Trophoblast cell (in vitro differentiated cells and primary cell): ENCODE data around the gene GSC2.

Experiments used
- DNase-seq, 2 donors: peaks; one replicate each; pipeline ENCODE4 v3.0.0-alpha.2; 2016
- H2AFZ ChIP-seq: 2 replicates; pipeline ENCODE4 v1.6.1; 2013; ENCODE audit warnings: low read length, moderate library complexity, mild to moderate bottlenecking; ENCODE audit not compliant: insufficient read depth, poor library complexity
- H2AK5ac ChIP-seq: 2 replicates; pipeline ENCODE4 v1.6.1; 2013; ENCODE audit warnings: mild to moderate bottlenecking, low read length
- H2BK120ac ChIP-seq: 2 replicates; pipeline ENCODE4 v1.6.1; 2013; ENCODE audit warnings: low read length, mild to moderate bottlenecking, moderate library complexity; ENCODE audit not compliant: insufficient read depth, poor library complexity
- H2BK12ac ChIP-seq: 2 replicates; pipeline ENCODE4 v1.6.1; 2013; ENCODE audit warnings: mild to moderate bottlenecking, low read length, moderate library complexity
- H2BK5ac ChIP-seq: 2 replicates; pipeline ENCODE4 v1.6.1; 2013; ENCODE audit warnings: low read length, low read depth, moderate library complexity, mild to moderate bottlenecking; ENCODE audit not compliant: poor library complexity
- H3K14ac ChIP-seq: 2 replicates; pipeline ENCODE4 v1.6.1; 2013; ENCODE audit warnings: mild to moderate bottlenecking, low read length
- H3K18ac ChIP-seq: 2 replicates; pipeline ENCODE4 v1.6.1; 2013; ENCODE audit warnings: mild to moderate bottlenecking, low read length
- H3K23ac ChIP-seq: 2 replicates; pipeline ENCODE4 v1.6.1; 2013; ENCODE audit warnings: low read length
- H3K27ac ChIP-seq: 2 replicates; pipeline ENCODE4 v1.5.1; 2013; ENCODE audit warnings: low read depth, mild to moderate bottlenecking, inconsistent platforms, low read length, moderate library complexity
- H3K27me3 ChIP-seq: 2 replicates; pipeline ENCODE4 v1.6.1; 2013; ENCODE audit warnings: inconsistent platforms, mild to moderate bottlenecking, low read length, moderate library complexity; ENCODE audit not compliant: insufficient read depth
- H3K36me3 ChIP-seq, 2 experiments: 1 replicate in 1 of 2; 2 replicates in 1 of 2; pipeline ENCODE4 v1.6.1; 2013; ENCODE audit warnings: low read length in 2 of 2, mild to moderate bottlenecking in 2 of 2, moderate library complexity in 1 of 2; ENCODE audit not compliant: insufficient read depth in 2 of 2, control insufficient read depth in 1 of 2
- H3K4ac ChIP-seq: 2 replicates; pipeline ENCODE4 v1.6.1; 2013; ENCODE audit warnings: low read depth, mild to moderate bottlenecking, low read length, moderate library complexity
- H3K4me1 ChIP-seq, 2 experiments: 1 replicate in 1 of 2; 2 replicates in 1 of 2; pipeline ENCODE4 v1.6.1; 2013; ENCODE audit warnings: low read length in 2 of 2, mild to moderate bottlenecking in 2 of 2, moderate library complexity in 1 of 2; ENCODE audit not compliant: insufficient read depth in 2 of 2, control insufficient read depth in 1 of 2
- H3K4me2 ChIP-seq: 2 replicates; pipeline ENCODE4 v1.6.1; 2013; ENCODE audit warnings: inconsistent platforms, mild to moderate bottlenecking, low read length, moderate library complexity
- H3K4me3 ChIP-seq: 2 replicates; pipeline ENCODE4 v1.5.1; 2013; ENCODE audit warnings: mild to moderate bottlenecking, low read depth, low read length, inconsistent platforms
- H3K79me1 ChIP-seq: one replicate; pipeline ENCODE4 v1.6.1; 2013; ENCODE audit warnings: low read length
- H3K79me2 ChIP-seq: 2 replicates; pipeline ENCODE4 v1.6.1; 2013; ENCODE audit warnings: low read length, mild to moderate bottlenecking; ENCODE audit not compliant: control insufficient read depth, insufficient read depth, poor library complexity
- H3K9ac ChIP-seq: 2 replicates; pipeline ENCODE4 v1.6.1; 2013; ENCODE audit warnings: mild to moderate bottlenecking, low read length
- H3K9me3 ChIP-seq: 2 replicates; pipeline ENCODE4 v1.6.1; 2013; ENCODE audit warnings: low read depth, mild to moderate bottlenecking, control low read depth, inconsistent platforms, low read length; ENCODE audit not compliant: insufficient read depth
- H4K12ac ChIP-seq: 2 replicates; pipeline ENCODE4 v1.6.1; 2013; ENCODE audit warnings: low read depth, mild to moderate bottlenecking, low read length, moderate library complexity
- H4K8ac ChIP-seq: 2 replicates; pipeline ENCODE4 v1.6.1; 2013; ENCODE audit warnings: low read depth, mild to moderate bottlenecking, low read length, moderate library complexity
- H4K91ac ChIP-seq: one replicate; pipeline ENCODE4 v1.6.1; 2013; ENCODE audit warnings: low read depth, mild to moderate bottlenecking, low read length, moderate library complexity
- WGBS: extraction: QIAGEN DNeasy Blood & Tissue Kit; methylation state at CpG from one replicate; pipeline ENCODE4 v1.1.7; 2013; ENCODE audit warnings: missing lambda C conversion rate; ENCODE audit not compliant: insufficient read length, insufficient coverage; ENCODE audit errors: extremely low coverage; 5-methylcytosine and 5-hydroxymethylcytosine counted together

GSC2 gene

GRCh38 chr22:19103880-19104821 lies 45.9 kb downstream of the GSC2 start:
- no peak overlapping the region for H4K91ac ChIP-seq
- no peak overlapping the region for H3K4me3 ChIP-seq
- no peak overlapping the region for H2BK12ac ChIP-seq
- no peak for DNase-seq
- H3K79me2 ChIP-seq: peaks cover 11% of the 10 kb centered on the region
- no peak overlapping the region for H3K23ac ChIP-seq
- no CpG with 5 or more reads among the region's 5 CpGs for WGBS
- H3K9ac ChIP-seq: no peak overlapping the region
- no peak overlapping the region for H3K14ac ChIP-seq
- H3K4me2 ChIP-seq: no peak overlapping the region
- no peak overlapping the region for H2AFZ ChIP-seq
- no peak overlapping the region for H4K12ac ChIP-seq
- peak overlapping the region; percentile 52 for H3K4ac ChIP-seq
- H3K36me3 ChIP-seq: peaks cover 0 to 2% of the 10 kb centered on the region in 2 experiments
- no peak overlapping the region for H2AK5ac ChIP-seq
- H2BK120ac ChIP-seq: no peak overlapping the region
- no peaks in the 10 kb centered on the region for H3K79me1 ChIP-seq
- no peak overlapping the region for H2BK5ac ChIP-seq
- no peaks in the 10 kb centered on the region for H3K9me3 ChIP-seq
- H3K4me1 ChIP-seq: no peaks in the 10 kb centered on the region
- no peak overlapping the region for H3K27ac ChIP-seq
- no peak overlapping the region for H4K8ac ChIP-seq
- no peaks in the 10 kb centered on the region for H3K27me3 ChIP-seq
- H3K18ac ChIP-seq: no peak overlapping the region

GRCh38 chr22:19098157-19098556 lies 51.9 kb downstream of the GSC2 start:
- Histone ChIP-seq H2BK12ac (no peak overlapping the region), H2AFZ (no peak overlapping the region), H3K4me2 (no peak overlapping the region), H3K79me2 (peaks cover 2% of the 10 kb centered on the region), H3K4me1 (no peaks in the 10 kb centered on the region), H2AK5ac (no peak overlapping the region), H4K12ac (no peak overlapping the region), H3K9ac (no peak overlapping the region), H2BK120ac (no peak overlapping the region), H3K14ac (no peak overlapping the region), H3K23ac (no peak overlapping the region), H3K27ac (no peak overlapping the region), H4K8ac (no peak overlapping the region), H3K4ac (peak overlapping the region; percentile 23), H3K4me3 (no peak overlapping the region), H3K36me3 (peaks cover 0 to 6% of the 10 kb centered on the region in 2 experiments), H3K18ac (peak overlapping the region; percentile 79), H3K27me3 (no peaks in the 10 kb centered on the region), H2BK5ac (no peak overlapping the region), H3K79me1 (no peaks in the 10 kb centered on the region), H4K91ac (no peak overlapping the region), H3K9me3 (no peaks in the 10 kb centered on the region)
- no CpG with 5 or more reads among the region's 4 CpGs for WGBS
- no peak for DNase-seq

- Histone ChIP-seq H2BK120ac (no peak overlapping the region), H3K18ac (no peak overlapping the region)
- WGBS: no CpG with 5 or more reads among the region's 3 CpGs
These were observed 52.6 kb downstream of the GSC2 start for GRCh38 chr22:19097518-19097917.

More at GRCh38 chr22:19097518-19097917, 52.6 kb downstream of the GSC2 start:
- Histone ChIP-seq H3K14ac (no peak overlapping the region), H3K27me3 (no peaks in the 10 kb centered on the region), H3K4ac (peak overlapping the region; percentile 33), H3K9ac (no peak overlapping the region), H2BK12ac (no peak overlapping the region), H3K36me3 (peaks cover 0 to 6% of the 10 kb centered on the region in 2 experiments), H3K4me2 (no peak overlapping the region), H4K12ac (no peak overlapping the region), H3K23ac (no peak overlapping the region), H2AK5ac (no peak overlapping the region), H4K91ac (no peak overlapping the region), H3K79me2 (peaks cover 2% of the 10 kb centered on the region), H3K79me1 (no peaks in the 10 kb centered on the region), H3K27ac (no peak overlapping the region), H4K8ac (no peak overlapping the region), H3K9me3 (no peaks in the 10 kb centered on the region), H2AFZ (no peak overlapping the region), H3K4me1 (no peaks in the 10 kb centered on the region), H2BK5ac (no peak overlapping the region), H3K4me3 (no peak overlapping the region)
- DNase-seq: no peak
